Measurements from ENCODE around the gene NEURL1. TPM values are rescaled to one million over a fixed set of nuclear protein-coding genes. Genes with fewer than 3 reads are reported as not detected.

Gene NEURL1
- total RNA-seq, 1 experiment from 2014 or later, result 0.10 TPM

DNA sequence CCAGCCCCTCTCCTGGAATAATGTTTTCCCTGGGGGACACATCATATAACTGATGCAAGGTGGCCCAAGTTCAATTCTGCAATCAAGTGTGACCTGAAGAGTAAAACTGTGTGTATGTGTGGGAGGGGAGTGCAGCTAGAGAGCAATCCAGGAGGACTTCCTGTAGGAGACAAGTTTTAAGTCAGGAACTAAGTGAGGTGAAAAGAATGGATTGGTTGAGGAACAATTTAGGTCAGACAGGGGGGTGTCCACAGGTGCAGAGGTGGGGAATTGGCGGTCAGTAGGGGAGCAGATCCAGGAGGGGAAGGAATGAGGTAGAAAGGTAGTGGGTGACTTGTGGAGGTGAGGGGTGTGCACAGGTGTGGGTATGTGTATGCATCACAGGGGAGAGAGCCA lies 82.6 kb downstream of the NEURL1 start:
- CTCF ChIA-PET, result no interaction called here
- Histone ChIP-seq H3K9me3 (ENCODE audit: control insufficient read depth, insufficient read depth, low read depth, low read length) (no peaks in the 10 kb centered on the region), H3K4me3 (ENCODE audit: low read depth in 2 of 2, low read length in 2 of 2) (no peak overlapping the region), H3K27me3 (ENCODE audit: control insufficient read depth, insufficient read depth, low read length) (no peaks in the 10 kb centered on the region), H3K4me1 (ENCODE audit: control insufficient read depth, insufficient read depth, low read length) (peaks cover 6% of the 10 kb centered on the region), H3K27ac (ENCODE audit: low read length) (no peak overlapping the region), H3K36me3 (ENCODE audit: control insufficient read depth, insufficient read depth, low read length) (no peaks in the 10 kb centered on the region)
- POLR2A ChIA-PET, result no interaction called here
- no peak for TF ChIP-seq SIN3A (IDR thresholded peaks at IDR 0.05; ENCODE audit: borderline replicate concordance, insufficient read depth, low read depth, low read length)
- TF ChIP-seq, protein P1, sequence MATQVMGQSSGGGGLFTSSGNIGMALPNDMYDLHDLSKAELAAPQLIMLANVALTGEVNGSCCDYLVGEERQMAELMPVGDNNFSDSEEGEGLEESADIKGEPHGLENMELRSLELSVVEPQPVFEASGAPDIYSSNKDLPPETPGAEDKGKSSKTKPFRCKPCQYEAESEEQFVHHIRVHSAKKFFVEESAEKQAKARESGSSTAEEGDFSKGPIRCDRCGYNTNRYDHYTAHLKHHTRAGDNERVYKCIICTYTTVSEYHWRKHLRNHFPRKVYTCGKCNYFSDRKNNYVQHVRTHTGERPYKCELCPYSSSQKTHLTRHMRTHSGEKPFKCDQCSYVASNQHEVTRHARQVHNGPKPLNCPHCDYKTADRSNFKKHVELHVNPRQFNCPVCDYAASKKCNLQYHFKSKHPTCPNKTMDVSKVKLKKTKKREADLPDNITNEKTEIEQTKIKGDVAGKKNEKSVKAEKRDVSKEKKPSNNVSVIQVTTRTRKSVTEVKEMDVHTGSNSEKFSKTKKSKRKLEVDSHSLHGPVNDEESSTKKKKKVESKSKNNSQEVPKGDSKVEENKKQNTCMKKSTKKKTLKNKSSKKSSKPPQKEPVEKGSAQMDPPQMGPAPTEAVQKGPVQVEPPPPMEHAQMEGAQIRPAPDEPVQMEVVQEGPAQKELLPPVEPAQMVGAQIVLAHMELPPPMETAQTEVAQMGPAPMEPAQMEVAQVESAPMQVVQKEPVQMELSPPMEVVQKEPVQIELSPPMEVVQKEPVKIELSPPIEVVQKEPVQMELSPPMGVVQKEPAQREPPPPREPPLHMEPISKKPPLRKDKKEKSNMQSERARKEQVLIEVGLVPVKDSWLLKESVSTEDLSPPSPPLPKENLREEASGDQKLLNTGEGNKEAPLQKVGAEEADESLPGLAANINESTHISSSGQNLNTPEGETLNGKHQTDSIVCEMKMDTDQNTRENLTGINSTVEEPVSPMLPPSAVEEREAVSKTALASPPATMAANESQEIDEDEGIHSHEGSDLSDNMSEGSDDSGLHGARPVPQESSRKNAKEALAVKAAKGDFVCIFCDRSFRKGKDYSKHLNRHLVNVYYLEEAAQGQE (IDR thresholded peaks at IDR 0.05; ENCODE audit: insufficient read depth in 1 of 2, low read depth in 2 of 2, low read length in 1 of 2), result no peak
- TF ChIP-seq, protein P2, sequence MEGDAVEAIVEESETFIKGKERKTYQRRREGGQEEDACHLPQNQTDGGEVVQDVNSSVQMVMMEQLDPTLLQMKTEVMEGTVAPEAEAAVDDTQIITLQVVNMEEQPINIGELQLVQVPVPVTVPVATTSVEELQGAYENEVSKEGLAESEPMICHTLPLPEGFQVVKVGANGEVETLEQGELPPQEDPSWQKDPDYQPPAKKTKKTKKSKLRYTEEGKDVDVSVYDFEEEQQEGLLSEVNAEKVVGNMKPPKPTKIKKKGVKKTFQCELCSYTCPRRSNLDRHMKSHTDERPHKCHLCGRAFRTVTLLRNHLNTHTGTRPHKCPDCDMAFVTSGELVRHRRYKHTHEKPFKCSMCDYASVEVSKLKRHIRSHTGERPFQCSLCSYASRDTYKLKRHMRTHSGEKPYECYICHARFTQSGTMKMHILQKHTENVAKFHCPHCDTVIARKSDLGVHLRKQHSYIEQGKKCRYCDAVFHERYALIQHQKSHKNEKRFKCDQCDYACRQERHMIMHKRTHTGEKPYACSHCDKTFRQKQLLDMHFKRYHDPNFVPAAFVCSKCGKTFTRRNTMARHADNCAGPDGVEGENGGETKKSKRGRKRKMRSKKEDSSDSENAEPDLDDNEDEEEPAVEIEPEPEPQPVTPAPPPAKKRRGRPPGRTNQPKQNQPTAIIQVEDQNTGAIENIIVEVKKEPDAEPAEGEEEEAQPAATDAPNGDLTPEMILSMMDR (IDR thresholded peaks at IDR 0.05), result no peak
- TF ChIP-seq TCF7L2 (IDR thresholded peaks at IDR 0.05; ENCODE audit: low read depth, low read length), result no peak
- no peak for TF ChIP-seq POLR2AphosphoS5 (IDR thresholded peaks at IDR 0.05; ENCODE audit: low read depth, low read length)
- in situ Hi-C loops (cut with HindIII; ENCODE audit: low pct_unique_long_range_greater_than_20kb, low sequenced_read_pairs) (no loop called here), intact Hi-C loops (cut with micrococcal nuclease; ENCODE audit: unreplicated experiment) (no loop called here)
- BruUV-seq (replicated peaks), result no TSS peak
- ATAC-seq (no peak), DNase-seq (ENCODE audit: low read depth, low spot score) (no peak)

DNA sequence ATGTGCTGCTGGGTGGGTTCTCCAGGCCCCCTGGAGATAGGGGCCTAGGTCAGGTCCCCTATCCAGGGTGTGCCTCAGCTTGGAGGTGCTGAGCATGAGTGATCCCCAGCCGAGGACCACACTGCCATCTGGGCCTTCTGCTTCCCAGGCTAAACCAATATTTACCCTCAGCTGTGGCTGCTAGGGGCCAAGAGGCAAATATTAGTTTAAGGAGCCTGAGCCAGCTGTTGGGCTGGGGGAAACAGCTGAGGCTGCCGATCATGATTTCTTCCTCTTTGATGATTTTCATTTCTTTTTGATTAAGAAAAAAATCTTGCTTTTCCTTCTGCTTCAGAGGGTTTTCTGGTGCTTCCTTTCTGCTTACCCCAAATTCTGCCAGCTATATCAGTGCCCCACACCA lies 83.4 kb downstream of the NEURL1 start:
- H3K27me3 ChIP-seq (ENCODE audit: control insufficient read depth, insufficient read depth, low read length), result no peaks in the 10 kb centered on the region; the same call in 1 of the 2 replicates
- no peaks in the 10 kb centered on the region for H3K36me3 ChIP-seq (ENCODE audit: control insufficient read depth, insufficient read depth, low read length)
- H3K4me1 ChIP-seq (ENCODE audit: control insufficient read depth, insufficient read depth, low read length), result peaks cover 6% of the 10 kb centered on the region
- intact Hi-C loops (cut with micrococcal nuclease; ENCODE audit: unreplicated experiment) (no loop called here), in situ Hi-C loops (cut with HindIII; ENCODE audit: low pct_unique_long_range_greater_than_20kb, low sequenced_read_pairs) (no loop called here)
- ChIA-PET CTCF (interaction anchor here (0.6 to 1.8 kb wide), 2 partner anchors 12 to 94 kb away, joined by 4 read pairs; no protein-coding TSS in a partner anchor), POLR2A (no interaction called here)
- no TSS peak for BruUV-seq (replicated peaks)
- no peak overlapping the region for H3K4me3 ChIP-seq (ENCODE audit: low read depth in 2 of 2, low read length in 2 of 2)
- no peak for TF ChIP-seq SIN3A (IDR thresholded peaks at IDR 0.05; ENCODE audit: borderline replicate concordance, insufficient read depth, low read depth, low read length)
- TF ChIP-seq TCF7L2 (IDR thresholded peaks at IDR 0.05; ENCODE audit: low read depth, low read length), result no peak
- TF ChIP-seq, protein P2 (IDR thresholded peaks at IDR 0.05), result no peak
- TF ChIP-seq, protein P1 (IDR thresholded peaks at IDR 0.05; ENCODE audit: insufficient read depth in 1 of 2, low read depth in 2 of 2, low read length in 1 of 2), result no peak
- no peak for TF ChIP-seq POLR2AphosphoS5 (IDR thresholded peaks at IDR 0.05; ENCODE audit: low read depth, low read length)
- H3K27ac ChIP-seq (ENCODE audit: low read length), result no peak overlapping the region
- no peak for DNase-seq (ENCODE audit: low read depth, low spot score)
- H3K9me3 ChIP-seq (ENCODE audit: control insufficient read depth, insufficient read depth, low read depth, low read length), result no peaks in the 10 kb centered on the region
- ATAC-seq, result no peak
